ENCODE data around the gene CTXND2.
"Not testable (repeated sequence)": the region's sequence is repeated elsewhere in the genome, so short reads cannot be mapped to it uniquely, and the experiment has no call there.

CTXND2 gene

DNA sequence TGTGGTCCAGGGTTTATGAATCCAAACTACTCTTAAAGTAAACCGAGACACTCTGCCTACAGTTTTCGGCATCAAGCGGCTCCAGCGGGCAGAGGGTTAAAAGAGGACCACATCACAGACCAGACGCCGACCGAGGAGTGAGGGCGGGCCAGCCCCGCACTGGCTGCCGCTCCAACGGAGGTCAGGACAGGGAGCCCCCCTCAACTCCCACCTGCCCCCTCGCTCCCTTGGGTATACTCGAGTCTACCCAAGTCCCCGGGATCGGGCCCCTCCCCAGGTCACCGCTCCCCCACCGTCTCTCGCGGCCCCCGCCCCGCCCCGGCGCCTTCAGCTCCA lies 10.8 kb upstream of the CTXND2 start:
- peak overlapping the region; percentile 69 for H3K4me3 ChIP-seq (ENCODE audit: low read depth, low read length)
- TF ChIP-seq, protein P1, sequence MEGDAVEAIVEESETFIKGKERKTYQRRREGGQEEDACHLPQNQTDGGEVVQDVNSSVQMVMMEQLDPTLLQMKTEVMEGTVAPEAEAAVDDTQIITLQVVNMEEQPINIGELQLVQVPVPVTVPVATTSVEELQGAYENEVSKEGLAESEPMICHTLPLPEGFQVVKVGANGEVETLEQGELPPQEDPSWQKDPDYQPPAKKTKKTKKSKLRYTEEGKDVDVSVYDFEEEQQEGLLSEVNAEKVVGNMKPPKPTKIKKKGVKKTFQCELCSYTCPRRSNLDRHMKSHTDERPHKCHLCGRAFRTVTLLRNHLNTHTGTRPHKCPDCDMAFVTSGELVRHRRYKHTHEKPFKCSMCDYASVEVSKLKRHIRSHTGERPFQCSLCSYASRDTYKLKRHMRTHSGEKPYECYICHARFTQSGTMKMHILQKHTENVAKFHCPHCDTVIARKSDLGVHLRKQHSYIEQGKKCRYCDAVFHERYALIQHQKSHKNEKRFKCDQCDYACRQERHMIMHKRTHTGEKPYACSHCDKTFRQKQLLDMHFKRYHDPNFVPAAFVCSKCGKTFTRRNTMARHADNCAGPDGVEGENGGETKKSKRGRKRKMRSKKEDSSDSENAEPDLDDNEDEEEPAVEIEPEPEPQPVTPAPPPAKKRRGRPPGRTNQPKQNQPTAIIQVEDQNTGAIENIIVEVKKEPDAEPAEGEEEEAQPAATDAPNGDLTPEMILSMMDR (IDR thresholded peaks at IDR 0.05; ENCODE audit: low read depth, low read length): no peak

DNA sequence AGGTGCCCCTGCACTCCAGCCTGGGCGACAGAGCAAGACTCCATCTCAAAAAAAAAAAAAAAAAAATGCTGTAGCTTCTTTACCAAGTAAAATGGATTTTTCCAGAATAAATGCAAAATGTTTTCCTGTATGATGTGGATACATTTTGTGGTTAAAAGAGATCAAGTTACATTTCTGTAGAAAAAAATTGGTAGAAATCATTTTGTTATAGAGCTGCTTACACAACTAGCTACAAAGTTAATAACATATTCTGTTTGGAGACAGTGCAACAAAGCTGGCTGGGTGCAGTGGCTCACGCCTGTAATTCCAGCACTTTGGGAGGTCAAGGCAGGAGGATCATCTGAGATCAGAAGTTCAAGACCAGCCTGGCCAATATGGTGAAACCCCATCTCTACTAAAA lies 8.0 kb upstream of the CTXND2 start:
- not testable (repeated sequence) for H3K4me3 ChIP-seq (ENCODE audit: low read depth, low read length)

DNA sequence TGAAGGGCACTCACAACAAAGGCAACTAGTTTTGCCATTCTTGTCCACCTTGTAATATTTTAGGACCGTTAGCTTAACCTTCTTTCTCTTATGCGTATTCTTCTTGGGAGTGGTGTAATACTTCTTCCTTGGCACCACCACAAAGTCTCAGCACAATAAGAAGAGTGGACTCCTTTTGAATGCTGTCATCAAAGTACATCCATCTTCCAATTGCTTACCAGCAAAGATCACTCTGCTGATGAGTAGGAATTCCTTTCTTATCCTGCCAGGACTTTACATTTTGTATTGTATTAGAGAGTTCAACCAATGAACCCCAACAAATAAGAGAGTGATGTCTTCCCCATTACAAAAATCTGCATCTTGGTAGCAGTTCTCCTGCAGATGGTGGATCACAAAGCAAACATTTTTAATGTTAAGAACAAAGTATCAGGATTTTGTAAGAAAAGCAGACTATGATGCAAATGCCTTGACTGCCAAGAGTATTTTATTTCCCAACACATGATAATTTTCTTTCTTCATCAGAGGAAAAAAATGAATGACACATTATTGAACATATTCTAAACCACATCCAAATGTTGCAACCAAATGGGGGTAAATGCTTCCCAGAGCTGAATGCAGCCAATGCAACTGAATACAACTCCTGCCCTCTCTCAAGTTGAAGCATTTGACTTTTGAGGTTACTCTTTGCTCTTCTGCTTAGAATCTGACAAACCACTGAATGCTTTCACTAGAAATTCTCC lies 5.4 kb upstream of the CTXND2 start:
- no peak overlapping the region for H3K4me3 ChIP-seq (ENCODE audit: low read depth, low read length)
- TF ChIP-seq, protein P1 (IDR thresholded peaks at IDR 0.05; ENCODE audit: low read depth, low read length): no peak

DNA sequence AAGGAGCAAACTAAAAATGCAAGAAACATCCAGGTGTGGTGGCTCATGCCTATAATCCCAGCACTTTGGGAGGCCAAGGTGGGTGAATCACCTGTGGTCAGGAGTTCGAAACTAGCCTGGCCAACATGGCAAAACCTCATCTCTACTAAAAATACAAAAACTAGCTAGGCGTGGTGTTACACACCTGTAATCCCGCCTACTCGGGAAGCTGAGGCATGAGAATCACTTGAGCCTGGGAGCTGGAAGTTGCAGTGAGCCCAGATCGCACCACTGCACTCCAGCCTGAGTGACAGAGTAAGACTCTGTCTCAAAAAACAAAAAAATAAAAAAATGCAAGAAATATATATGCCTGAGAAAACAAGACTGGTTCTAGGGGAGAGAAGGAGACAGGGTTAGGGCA lies 3.8 kb upstream of the CTXND2 start:
- not testable (repeated sequence) for H3K4me3 ChIP-seq (ENCODE audit: low read depth, low read length)

DNA sequence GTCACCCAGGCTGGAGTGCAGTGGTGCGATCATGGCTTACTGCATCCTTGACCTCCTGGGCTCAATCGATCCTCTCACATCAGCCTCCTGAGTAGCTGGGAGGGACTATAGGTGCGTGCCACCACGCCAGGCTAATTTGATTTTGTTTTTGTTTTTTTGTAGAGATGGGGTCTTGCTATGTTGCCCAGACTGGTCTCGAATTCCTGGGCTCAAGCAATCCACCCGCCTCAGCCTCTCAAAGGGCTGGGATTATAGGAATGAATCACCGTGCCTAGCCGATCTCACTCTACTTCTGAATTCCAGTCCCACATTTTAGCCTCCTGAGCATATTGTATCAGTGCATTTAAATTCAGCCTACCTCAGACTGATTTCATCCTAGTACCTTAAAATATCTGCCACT lies 1.8 kb downstream of the CTXND2 start:
- H3K4me3 ChIP-seq (ENCODE audit: low read depth, low read length): no peak overlapping the region
- TF ChIP-seq, protein P1 (IDR thresholded peaks at IDR 0.05; ENCODE audit: low read depth, low read length): no peak

DNA sequence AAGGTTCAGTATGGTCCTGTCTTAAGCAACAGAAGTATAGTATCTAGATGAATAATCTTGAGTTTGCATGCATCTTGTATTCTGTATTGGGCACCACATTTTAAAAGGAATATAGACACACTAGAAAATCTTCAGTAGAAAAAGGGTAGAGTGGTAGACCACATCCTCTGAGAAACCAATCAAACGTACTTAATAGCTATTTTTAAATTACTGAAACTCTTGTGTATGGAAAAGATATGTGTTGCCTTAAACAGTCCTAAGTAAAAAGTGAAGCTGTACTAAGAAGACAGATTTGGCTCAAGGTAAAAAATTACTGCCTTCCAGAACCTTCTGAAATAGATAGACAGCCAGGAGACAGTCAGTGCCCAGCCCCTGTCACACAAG lies 3.1 kb downstream of the CTXND2 start:
- no peak overlapping the region for H3K4me3 ChIP-seq (ENCODE audit: low read depth, low read length)
- TF ChIP-seq, protein P1 (IDR thresholded peaks at IDR 0.05; ENCODE audit: low read depth, low read length): no peak

DNA sequence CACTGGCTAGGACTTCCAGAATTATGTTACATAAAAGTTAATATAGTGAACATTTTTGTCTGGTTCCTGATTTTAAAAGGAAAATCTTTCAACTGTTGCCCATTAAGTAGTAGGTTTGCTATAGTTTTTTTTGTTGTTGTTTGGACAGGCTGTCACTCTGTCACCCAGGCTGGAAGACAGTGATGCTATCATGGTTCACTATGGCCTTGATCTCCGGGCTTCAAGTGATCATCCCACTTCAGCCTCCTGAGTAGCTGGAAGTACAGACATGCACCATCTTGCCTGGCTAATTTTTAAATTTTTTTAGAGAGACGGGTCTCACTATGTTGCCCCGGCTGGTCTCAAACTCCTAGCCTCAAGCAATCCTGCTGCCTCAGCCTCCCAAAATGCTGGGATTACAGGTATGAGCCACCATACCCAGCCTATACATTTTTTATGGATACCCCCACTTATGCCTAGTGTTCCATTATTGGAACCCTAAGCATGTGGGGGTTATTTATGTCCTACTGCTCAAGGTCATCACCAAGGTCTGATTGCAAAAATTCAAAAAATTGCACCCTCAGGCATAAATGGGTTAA lies 6.5 kb downstream of the CTXND2 start:
- TF ChIP-seq, protein P1 (IDR thresholded peaks at IDR 0.05; ENCODE audit: low read depth, low read length): no peak

DNA sequence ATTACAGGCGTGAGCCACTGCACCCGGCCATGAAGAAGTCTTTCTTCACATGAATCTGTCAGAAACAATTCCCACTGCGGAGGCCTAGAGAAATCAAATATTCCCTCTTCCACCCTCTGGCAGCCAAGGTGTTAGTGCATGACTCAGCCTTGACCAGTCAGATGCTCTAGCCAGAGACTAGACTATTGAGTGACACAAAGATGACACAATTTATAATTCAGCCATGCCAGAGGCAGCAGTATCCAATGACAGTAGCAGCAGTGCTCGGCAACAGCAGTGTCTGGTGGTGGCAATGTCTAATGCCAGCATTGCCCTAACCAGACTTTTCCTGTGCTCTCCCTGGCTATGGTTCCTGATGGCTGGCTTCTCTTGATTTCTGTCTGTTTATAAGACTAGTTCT lies 8.7 kb downstream of the CTXND2 start:
- TF ChIP-seq, protein P1 (IDR thresholded peaks at IDR 0.05; ENCODE audit: low read depth, low read length): no peak
- no peak overlapping the region for H3K4me3 ChIP-seq (ENCODE audit: low read depth, low read length)

More for the DNA sequence above, 6.5 kb downstream of the CTXND2 start:
- no peak overlapping the region for H3K4me3 ChIP-seq (ENCODE audit: low read depth, low read length)

DNA sequence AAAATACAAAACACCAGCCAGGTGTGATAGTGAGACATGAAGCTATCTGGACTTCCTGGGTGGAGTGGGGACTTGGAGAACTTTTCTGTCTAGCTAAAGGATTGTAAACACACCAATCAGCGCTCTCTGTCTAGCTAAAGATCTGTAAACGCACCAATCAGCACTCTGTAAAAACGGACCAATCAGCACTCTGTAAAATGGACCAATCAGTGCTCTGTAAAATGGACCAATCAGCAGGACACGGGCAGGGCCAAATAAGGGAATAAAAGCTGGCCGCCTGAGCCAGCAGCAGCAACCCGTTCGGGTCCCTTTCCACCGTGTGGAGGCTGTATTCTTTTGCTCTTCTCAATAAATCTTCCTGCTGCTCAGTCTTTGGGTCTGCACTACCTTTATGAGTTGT lies 12.9 kb downstream of the CTXND2 start:
- H3K4me3 ChIP-seq (ENCODE audit: low read depth, low read length): not testable (repeated sequence)

Data from WI38 (cell line).